Fibroblast of villous mesenchyme (primary cell): Measurements from ENCODE around the gene CREB3L4. TPM values are rescaled to one million over a fixed set of nuclear protein-coding genes. Genes with fewer than 3 reads are reported as not detected.
A peak's percentile ranks its signal among the peaks of the same experiment; 100 is the strongest.

Experiments used
- DNase-seq: peaks from one replicate; pipeline ENCODE4 v3.0.0-alpha.2; 2010; ENCODE audit warnings: low read depth
- H3K4me3 ChIP-seq: 2 replicates; pipeline ENCODE4 v1.5.1; 2011; ENCODE audit warnings: low read depth, mild to moderate bottlenecking, low read length
- total RNA-seq: library from RNA; depleted of rRNA; stranded (reverse); fragments of >200 nt; gene quantifications from 2 replicates; pipeline ENCODE4 v1.2.3, GENCODE V29; 2012
- TF ChIP-seq, protein P1 (sequence below): IDR thresholded peaks from 2 replicates; pipeline ENCODE4 v1.5.1; 2012; ENCODE audit warnings: low read depth, mild to moderate bottlenecking, low read length; ENCODE audit not compliant: insufficient read depth

Gene CREB3L4
- total RNA-seq, 1 donor = 3.9 TPM

- TF ChIP-seq, protein P1, sequence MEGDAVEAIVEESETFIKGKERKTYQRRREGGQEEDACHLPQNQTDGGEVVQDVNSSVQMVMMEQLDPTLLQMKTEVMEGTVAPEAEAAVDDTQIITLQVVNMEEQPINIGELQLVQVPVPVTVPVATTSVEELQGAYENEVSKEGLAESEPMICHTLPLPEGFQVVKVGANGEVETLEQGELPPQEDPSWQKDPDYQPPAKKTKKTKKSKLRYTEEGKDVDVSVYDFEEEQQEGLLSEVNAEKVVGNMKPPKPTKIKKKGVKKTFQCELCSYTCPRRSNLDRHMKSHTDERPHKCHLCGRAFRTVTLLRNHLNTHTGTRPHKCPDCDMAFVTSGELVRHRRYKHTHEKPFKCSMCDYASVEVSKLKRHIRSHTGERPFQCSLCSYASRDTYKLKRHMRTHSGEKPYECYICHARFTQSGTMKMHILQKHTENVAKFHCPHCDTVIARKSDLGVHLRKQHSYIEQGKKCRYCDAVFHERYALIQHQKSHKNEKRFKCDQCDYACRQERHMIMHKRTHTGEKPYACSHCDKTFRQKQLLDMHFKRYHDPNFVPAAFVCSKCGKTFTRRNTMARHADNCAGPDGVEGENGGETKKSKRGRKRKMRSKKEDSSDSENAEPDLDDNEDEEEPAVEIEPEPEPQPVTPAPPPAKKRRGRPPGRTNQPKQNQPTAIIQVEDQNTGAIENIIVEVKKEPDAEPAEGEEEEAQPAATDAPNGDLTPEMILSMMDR = no peak
- H3K4me3 ChIP-seq = peak overlapping the region; percentile 76
Measured at GRCh38 chr1:153944827-153945117, 22.9 kb upstream of the CREB3L4 start.

DNA sequence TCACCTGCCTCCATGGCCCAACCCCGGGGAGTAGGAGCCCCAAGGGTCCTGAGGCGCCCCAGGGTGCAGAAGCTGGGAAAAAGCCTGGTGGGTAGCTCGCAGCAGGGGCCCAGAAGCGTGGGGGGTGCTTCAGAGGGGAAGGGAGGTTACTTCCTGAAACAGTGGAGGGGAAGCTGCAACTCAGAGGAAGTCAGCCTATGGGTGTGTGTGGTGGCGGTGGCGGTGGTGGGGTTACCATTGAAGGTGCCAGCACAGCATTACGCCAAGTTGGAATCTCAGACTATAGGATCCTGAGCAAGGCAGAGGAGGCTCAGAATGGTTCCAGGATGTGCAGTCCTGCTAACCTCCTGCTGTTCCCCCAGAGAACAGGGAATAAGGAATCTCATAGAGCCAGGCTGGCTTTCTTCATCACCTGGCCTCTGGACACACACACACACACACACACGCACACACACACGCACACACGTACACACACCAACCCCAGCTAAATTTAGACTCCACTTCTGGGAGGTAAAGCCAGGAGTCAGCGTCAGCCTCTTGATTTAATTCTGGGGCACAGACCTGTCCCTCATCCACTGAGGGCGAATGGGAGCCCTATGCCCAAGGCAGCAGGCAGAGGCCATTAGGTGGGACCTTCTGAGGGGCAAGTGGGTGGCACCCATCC is 22.4 kb upstream of the CREB3L4 start:
- DNase-seq = peak; percentile 54
- TF ChIP-seq, protein P1 = no peak

More at GRCh38 chr1:153944827-153945117, 22.9 kb upstream of the CREB3L4 start:
- no peak for DNase-seq

GRCh38 chr1:153945795-153946621 is 21.7 kb upstream of the CREB3L4 start:
- DNase-seq = peak; percentile 87
- TF ChIP-seq, protein P1 = no peak
- peak overlapping the region; percentile 76 for H3K4me3 ChIP-seq

More for the DNA sequence above, 22.4 kb upstream of the CREB3L4 start:
- peak overlapping the region; percentile 76 for H3K4me3 ChIP-seq

DNA sequence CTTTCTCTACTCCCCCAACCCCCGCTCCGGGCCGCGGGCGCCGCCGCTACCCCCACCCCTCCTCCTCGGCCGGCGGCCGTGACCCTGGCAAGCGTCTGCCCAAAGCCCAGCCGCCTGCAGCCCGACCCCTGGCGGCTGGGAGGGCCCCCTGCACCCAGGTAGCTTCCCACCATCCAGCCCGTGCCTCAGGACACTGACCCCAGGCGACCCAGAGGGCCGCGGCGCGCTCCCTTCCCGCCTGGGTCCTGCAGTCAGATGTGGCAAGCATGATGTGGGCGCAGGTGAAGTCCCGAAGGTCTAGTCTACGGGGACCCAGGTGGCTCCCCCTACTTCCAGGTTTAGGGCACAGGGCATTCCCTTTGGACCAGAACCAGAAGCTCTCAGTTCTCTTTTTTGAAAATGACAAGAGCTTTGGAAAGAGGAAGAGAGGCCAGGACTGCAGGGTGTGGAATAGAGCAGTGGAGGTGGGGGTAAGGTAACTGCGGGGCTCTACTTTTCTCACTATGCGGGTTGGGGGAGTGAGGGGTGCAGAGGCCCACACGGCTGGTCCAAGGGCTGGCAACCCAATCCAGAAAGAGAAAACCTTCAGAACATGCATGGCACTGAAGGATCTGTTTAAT is 21.0 kb upstream of the CREB3L4 start, which contains the start of gene DENND4B:
TSS of gene DENND4B (minus strand) at position 97 of the 620 bp plus-strand sequence. CDS start 2,344 bp downstream, outside the sequence.
- DNase-seq = peak; percentile 82
- TF ChIP-seq, protein P1 = peak; percentile 87
- H3K4me3 ChIP-seq = peak within 1 kb of the TSS; percentile 76

GRCh38 chr1:153951183-153951582 is 16.5 kb upstream of the CREB3L4 start:
- no peak for DNase-seq
- TF ChIP-seq, protein P1 = no peak
- no peak overlapping the region for H3K4me3 ChIP-seq

DNA sequence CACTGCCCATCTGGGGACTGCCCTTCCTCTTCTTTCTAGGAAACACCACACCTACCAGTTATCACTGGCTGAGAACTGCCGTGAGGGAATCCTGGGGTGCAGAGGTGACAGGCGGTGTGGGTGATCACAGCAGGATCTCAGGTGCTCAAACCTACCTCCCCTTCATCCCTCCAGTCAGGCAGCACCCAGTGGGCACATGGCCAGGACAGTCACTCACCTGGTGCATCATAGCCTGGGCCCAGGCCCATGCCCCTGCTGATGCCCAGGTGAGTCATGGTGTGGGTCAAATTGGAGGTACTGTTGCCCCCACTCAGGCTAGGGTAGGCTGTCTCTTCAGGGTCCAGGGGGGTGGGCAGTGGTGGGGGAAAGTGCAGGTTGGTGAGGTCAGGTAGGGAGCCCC is 15.9 kb upstream of the CREB3L4 start:
- no peak for DNase-seq
- TF ChIP-seq, protein P1 = no peak
- H3K4me3 ChIP-seq = no peak overlapping the region
